Caco-2 (cell line): ENCODE measurements around the gene CENPP. TPM values are rescaled to one million over a fixed set of nuclear protein-coding genes. Genes with fewer than 3 reads are reported as not detected.

ENCODE experiments used
- BruUV-seq: library from RNA; stranded (reverse); fragments of 400-500 nt; replicated peaks from 2 replicates; lab custom pipeline; 2021; lab: Mats Ljungman, UMichigan
- CTCF ChIA-PET: fragments of 300-600 bp; sonication (Branson Sonifier 250); formaldehyde crosslinking; loops from one replicate; lab custom pipeline; 2022; ENCODE audit warnings: antibody characterized with exemption; lab: Charles Lee
- POLR2A ChIA-PET: fragments of 300-600 bp; sonication (Branson Sonifier 250); formaldehyde crosslinking; loops from one replicate; lab custom pipeline; 2022; ENCODE audit warnings: antibody characterized with exemption; lab: Charles Lee
- DNase-seq, 2 experiments: peaks; one replicate each; pipeline versions ENCODE4 v3.0.0 to v3.0.0-alpha.2; 2020 to 2022
- H3K27me3 ChIP-seq: replicated peaks from 2 replicates; pipeline ENCODE4 v1.6.0; 2011; ENCODE audit warnings: low read length; ENCODE audit not compliant: control insufficient read depth, insufficient read depth
- H3K36me3 ChIP-seq: 2 replicates; pipeline ENCODE4 v1.5.1; 2011; ENCODE audit warnings: low read length; ENCODE audit not compliant: control insufficient read depth, insufficient read depth
- H3K4me1 ChIP-seq: fragments of 250-450 bp; sonication (Bioruptor Pico); 2 replicates; pipeline ENCODE4 v1.5.1; 2020; ENCODE audit warnings: mild to moderate bottlenecking
- H3K4me3 ChIP-seq: 2 replicates; pipeline ENCODE4 v1.5.1; 2011; ENCODE audit warnings: low read depth, mild to moderate bottlenecking, control low read depth, low read length
- H3K9me3 ChIP-seq: fragments of 250-450 bp; sonication (Bioruptor Pico); 2 replicates; pipeline ENCODE4 v1.5.1; 2020; ENCODE audit warnings: mild to moderate bottlenecking, moderate library complexity
- H3K27ac Mint-ChIP-seq: one replicate; pipeline ENCODE4 v1.8.0; 2022; ENCODE audit warnings: mixed read lengths; ENCODE audit not compliant: unreplicated experiment
- H3K27me3 Mint-ChIP-seq: one replicate; pipeline ENCODE4 v1.8.0; 2022; ENCODE audit warnings: mixed read lengths; ENCODE audit not compliant: insufficient read depth, unreplicated experiment
- H3K36me3 Mint-ChIP-seq: one replicate; pipeline ENCODE4 v1.8.0; 2022; ENCODE audit warnings: mild to moderate bottlenecking, mixed read lengths; ENCODE audit not compliant: insufficient read depth, unreplicated experiment
- H3K4me1 Mint-ChIP-seq: one replicate; pipeline ENCODE4 v1.8.0; 2022; ENCODE audit warnings: low read depth, mixed read lengths; ENCODE audit not compliant: unreplicated experiment
- H3K4me3 Mint-ChIP-seq: one replicate; pipeline ENCODE4 v1.8.0; 2022; ENCODE audit warnings: mild to moderate bottlenecking, moderate library complexity, mixed read lengths; ENCODE audit not compliant: unreplicated experiment
- H3K9me3 Mint-ChIP-seq: one replicate; pipeline ENCODE4 v1.8.0; 2022; ENCODE audit warnings: mixed read lengths; ENCODE audit not compliant: unreplicated experiment
- intact Hi-C: fragments of 100-400 bp; cut with micrococcal nuclease; formaldehyde crosslinking; loops from one replicate; pipeline ENCODE4 v1.10.0; 2022; ENCODE audit not compliant: unreplicated experiment
- total RNA-seq: library from RNA; stranded (reverse); gene quantifications from 2 replicates; pipeline ENCODE4 v1.2.3, GENCODE V29; 2022
- TF ChIP-seq, protein P1 (sequence below), 2 experiments: fragments of 200-600 bp in 1 of 2; IDR thresholded peaks; 1 replicate in 1 of 2; 2 replicates in 1 of 2; pipeline versions ENCODE4 v1.5.1 to v1.8.0; 2011 to 2022; ENCODE audit warnings: antibody characterized with exemption in 1 of 2, control low read depth in 1 of 2, inconsistent platforms in 1 of 2, low read depth in 1 of 2, low read length in 1 of 2, mild to moderate bottlenecking in 1 of 2, moderate library complexity in 1 of 2; ENCODE audit not compliant: insufficient read depth in 1 of 2, severe bottlenecking in 1 of 2, unreplicated experiment in 1 of 2

CENPP gene
- total RNA-seq, 1 experiment from 2014 or later: 7.6 TPM

DNA sequence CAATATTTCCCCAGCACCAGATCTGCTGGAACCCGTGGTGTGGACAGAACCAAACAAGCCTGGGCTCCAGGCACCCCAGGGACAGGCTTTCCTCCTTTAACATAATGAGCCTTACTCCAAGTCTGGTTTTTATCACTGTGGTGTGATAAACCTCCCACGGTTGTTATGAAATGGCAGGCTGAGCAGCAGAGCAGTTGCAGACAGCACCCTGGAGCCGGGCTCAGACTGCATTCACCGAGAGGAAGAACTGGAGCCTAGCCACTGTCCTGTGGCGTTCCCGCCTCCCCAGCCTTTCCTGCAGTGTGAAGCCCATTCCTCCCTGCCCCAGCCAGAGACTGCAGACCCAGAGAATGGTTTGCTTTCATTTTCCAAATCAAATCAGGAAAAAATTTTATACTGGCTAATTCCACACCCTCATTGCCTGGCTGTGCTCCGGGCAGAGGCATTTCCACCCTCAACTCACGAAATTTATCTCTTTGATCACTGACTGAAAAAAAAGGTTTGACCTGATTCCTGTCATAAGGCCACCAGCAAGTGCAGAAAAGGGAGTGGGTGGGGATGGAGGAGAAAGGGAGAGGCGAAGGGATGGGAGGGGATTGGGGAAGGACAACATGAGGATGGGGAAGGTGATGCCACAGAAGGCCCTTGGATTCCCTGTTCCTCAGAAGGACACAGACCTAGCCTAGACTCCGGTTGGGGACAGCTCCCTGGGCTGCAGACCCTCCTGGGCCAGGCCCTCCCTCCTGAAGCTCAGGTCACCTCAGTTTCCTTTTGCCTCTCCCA, 325.3 kb downstream of the CENPP start:
- H3K36me3 Mint-ChIP-seq: peaks cover 30% of the 10 kb centered on the region
- intact Hi-C loops: loop anchor here (10.0 kb wide), 1 partner anchor 416 kb away; no protein-coding TSS in a partner anchor
- TF ChIP-seq, protein P1, sequence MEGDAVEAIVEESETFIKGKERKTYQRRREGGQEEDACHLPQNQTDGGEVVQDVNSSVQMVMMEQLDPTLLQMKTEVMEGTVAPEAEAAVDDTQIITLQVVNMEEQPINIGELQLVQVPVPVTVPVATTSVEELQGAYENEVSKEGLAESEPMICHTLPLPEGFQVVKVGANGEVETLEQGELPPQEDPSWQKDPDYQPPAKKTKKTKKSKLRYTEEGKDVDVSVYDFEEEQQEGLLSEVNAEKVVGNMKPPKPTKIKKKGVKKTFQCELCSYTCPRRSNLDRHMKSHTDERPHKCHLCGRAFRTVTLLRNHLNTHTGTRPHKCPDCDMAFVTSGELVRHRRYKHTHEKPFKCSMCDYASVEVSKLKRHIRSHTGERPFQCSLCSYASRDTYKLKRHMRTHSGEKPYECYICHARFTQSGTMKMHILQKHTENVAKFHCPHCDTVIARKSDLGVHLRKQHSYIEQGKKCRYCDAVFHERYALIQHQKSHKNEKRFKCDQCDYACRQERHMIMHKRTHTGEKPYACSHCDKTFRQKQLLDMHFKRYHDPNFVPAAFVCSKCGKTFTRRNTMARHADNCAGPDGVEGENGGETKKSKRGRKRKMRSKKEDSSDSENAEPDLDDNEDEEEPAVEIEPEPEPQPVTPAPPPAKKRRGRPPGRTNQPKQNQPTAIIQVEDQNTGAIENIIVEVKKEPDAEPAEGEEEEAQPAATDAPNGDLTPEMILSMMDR (IDR thresholded peaks at IDR 0.05; ENCODE audit: insufficient read depth in 1 of 2, low read depth in 1 of 2, low read length in 1 of 2, severe bottlenecking in 1 of 2, unreplicated experiment in 1 of 2): no peak
- no peaks in the 10 kb centered on the region for H3K36me3 ChIP-seq
- H3K27me3 ChIP-seq: no peaks in the 10 kb centered on the region
- ChIA-PET POLR2A (no interaction called here), CTCF (no interaction called here)
- H3K4me1 Mint-ChIP-seq: no peaks in the 10 kb centered on the region
- no peaks in the 10 kb centered on the region for H3K9me3 Mint-ChIP-seq
- no peaks in the 10 kb centered on the region for H3K9me3 ChIP-seq
- H3K4me1 ChIP-seq: no peaks in the 10 kb centered on the region
- no peak overlapping the region for H3K4me3 Mint-ChIP-seq
- no peak overlapping the region for H3K4me3 ChIP-seq
- DNase-seq: peak in 1 of 2 experiments; percentile 2
- no peak overlapping the region for H3K27ac Mint-ChIP-seq
- no TSS peak for BruUV-seq
- H3K27me3 Mint-ChIP-seq: no peaks in the 10 kb centered on the region

DNA sequence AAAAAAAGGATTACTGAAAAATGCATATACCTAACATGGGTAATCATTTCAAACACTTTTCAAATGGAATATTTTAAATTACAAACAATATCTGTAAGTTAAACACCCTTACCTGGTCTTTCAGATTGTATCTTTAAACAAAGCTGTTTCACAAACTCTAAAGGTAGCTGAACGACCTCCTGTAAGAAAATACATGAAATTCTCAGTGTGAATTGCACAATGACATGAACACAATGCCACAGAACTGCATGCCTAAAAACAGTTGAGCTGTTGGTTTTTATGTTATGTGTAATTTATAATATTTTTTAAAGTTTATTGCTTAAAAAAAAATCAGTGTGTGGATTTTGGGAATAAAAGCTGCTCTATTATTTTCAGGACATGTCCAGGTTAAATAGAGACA, 326.7 kb downstream of the CENPP start:
- Histone ChIP-seq H3K4me1 (no peaks in the 10 kb centered on the region), H3K27me3 (no peaks in the 10 kb centered on the region), H3K4me3 (no peak overlapping the region), H3K36me3 (no peaks in the 10 kb centered on the region), H3K9me3 (no peaks in the 10 kb centered on the region)
- Mint-ChIP-seq H3K36me3 (peaks cover 24% of the 10 kb centered on the region), H3K27me3 (no peaks in the 10 kb centered on the region), H3K27ac (no peak overlapping the region), H3K4me1 (no peaks in the 10 kb centered on the region), H3K9me3 (no peaks in the 10 kb centered on the region), H3K4me3 (no peak overlapping the region)
- intact Hi-C loops: loop anchor here (10.0 kb wide), 1 partner anchor 418 kb away; no protein-coding TSS in a partner anchor
- no peak for DNase-seq
- ChIA-PET POLR2A (interaction anchor here (0.7 kb wide), 1 partner anchor 18 kb away, joined by 4 read pairs; the partner anchor contains the start of gene IPPK), CTCF (interaction anchor here (1.0 kb wide), 1 partner anchor 18 kb away, joined by 4 read pairs; the partner anchor contains the start of gene IPPK)
- TF ChIP-seq, protein P1 (IDR thresholded peaks at IDR 0.05; ENCODE audit: insufficient read depth in 1 of 2, low read depth in 1 of 2, low read length in 1 of 2, severe bottlenecking in 1 of 2, unreplicated experiment in 1 of 2): no peak
- no TSS peak for BruUV-seq

DNA sequence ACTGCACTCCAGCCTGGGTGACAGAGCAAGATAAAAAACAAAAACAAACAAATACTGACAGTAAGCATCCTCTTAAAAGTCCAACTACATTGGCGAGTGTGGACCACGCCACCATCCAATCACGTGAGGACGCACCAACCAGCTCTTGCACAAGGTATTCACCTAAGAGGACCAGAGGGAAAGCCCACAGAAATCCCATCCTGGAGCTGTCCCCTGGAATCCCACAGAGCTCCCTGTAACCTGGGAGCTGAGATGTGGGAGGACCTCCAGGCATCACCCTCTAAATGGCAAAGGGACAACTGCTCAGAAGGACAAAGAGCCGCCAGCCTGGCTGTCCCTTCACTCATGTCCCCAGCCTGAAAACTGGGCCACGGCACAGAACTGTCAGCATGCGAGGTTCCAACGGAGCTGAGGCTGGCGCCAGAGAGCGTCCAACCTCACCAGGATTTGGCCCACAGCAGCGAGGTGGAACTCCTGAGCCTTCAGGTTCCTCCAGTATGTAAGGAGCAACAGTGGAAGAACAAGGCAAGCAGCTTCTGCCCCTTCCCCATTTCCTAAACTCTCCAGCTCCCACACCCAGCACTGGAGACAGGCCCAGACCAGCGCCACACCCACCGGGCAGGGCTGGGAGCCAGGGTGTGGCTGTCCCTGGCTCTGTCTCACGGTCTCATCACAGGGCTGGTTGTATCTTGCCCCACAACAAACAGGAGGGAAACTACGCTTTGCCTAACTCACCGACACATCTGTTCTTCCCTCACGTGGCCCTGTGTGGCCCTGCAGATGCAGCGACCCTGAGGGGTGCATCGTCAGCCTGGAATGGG, 328.9 kb downstream of the CENPP start:
- no TSS peak for BruUV-seq
- Histone ChIP-seq H3K4me1 (no peaks in the 10 kb centered on the region), H3K4me3 (no peak overlapping the region), H3K27me3 (no peaks in the 10 kb centered on the region), H3K9me3 (no peaks in the 10 kb centered on the region), H3K36me3 (no peaks in the 10 kb centered on the region)
- CTCF ChIA-PET: no interaction called here
- DNase-seq: peak in 1 of 2 experiments; percentile 10
- POLR2A ChIA-PET: no interaction called here
- H3K36me3 Mint-ChIP-seq: peaks cover 16% of the 10 kb centered on the region
- TF ChIP-seq, protein P1 (IDR thresholded peaks at IDR 0.05; ENCODE audit: insufficient read depth in 1 of 2, low read depth in 1 of 2, low read length in 1 of 2, severe bottlenecking in 1 of 2, unreplicated experiment in 1 of 2): no peak
- H3K27ac Mint-ChIP-seq: no peak overlapping the region
- no peaks in the 10 kb centered on the region for H3K9me3 Mint-ChIP-seq
- intact Hi-C loops: loop anchor here (10.0 kb wide), 1 partner anchor 420 kb away; no protein-coding TSS in a partner anchor
- H3K4me3 Mint-ChIP-seq: no peak overlapping the region
- H3K27me3 Mint-ChIP-seq: no peaks in the 10 kb centered on the region
- H3K4me1 Mint-ChIP-seq: no peaks in the 10 kb centered on the region
